ENCODE results near the gene SLC12A3.

SLC12A3 gene

DNA sequence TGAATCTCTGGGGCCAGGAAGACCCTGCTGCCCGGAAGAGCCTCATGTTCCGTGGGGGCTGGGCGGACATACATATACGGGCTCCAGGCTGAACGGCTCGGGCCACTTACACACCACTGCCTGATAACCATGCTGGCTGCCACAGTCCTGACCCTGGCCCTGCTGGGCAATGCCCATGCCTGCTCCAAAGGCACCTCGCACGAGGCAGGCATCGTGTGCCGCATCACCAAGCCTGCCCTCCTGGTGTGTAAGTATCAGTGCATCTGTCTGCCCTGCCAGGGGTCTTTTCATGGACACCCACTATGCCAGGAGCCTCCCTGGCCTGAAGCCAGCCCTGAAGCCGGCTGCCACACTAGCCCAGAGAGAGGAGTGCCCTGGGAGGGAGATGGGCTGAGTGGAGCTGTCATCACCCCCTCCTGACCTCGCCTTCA, 96.9 kb downstream of the SLC12A3 start, which contains the start of gene CETP:
CETP (plus strand) TSS at position 100 of the 431 bp plus-strand sequence; CDS start at position 130, 30 bp downstream.
- DNase-seq (ENCODE audit: extremely low spot score) = no peak
- ChIA-PET POLR2A (no interaction called here), CTCF (interaction anchor here (1.2 to 16.9 kb wide), 7 partner anchors 9 to 122 kb away, joined by 3 to 376 read pairs (median 53); partner anchors contain the start of genes NLRC5 and SLC12A3)
- TF ChIP-seq, protein P1, sequence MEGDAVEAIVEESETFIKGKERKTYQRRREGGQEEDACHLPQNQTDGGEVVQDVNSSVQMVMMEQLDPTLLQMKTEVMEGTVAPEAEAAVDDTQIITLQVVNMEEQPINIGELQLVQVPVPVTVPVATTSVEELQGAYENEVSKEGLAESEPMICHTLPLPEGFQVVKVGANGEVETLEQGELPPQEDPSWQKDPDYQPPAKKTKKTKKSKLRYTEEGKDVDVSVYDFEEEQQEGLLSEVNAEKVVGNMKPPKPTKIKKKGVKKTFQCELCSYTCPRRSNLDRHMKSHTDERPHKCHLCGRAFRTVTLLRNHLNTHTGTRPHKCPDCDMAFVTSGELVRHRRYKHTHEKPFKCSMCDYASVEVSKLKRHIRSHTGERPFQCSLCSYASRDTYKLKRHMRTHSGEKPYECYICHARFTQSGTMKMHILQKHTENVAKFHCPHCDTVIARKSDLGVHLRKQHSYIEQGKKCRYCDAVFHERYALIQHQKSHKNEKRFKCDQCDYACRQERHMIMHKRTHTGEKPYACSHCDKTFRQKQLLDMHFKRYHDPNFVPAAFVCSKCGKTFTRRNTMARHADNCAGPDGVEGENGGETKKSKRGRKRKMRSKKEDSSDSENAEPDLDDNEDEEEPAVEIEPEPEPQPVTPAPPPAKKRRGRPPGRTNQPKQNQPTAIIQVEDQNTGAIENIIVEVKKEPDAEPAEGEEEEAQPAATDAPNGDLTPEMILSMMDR (IDR thresholded peaks at IDR 0.05; ENCODE audit: control extremely low read depth, extremely low read depth, low read depth, missing control alignments) = no peak

DNA sequence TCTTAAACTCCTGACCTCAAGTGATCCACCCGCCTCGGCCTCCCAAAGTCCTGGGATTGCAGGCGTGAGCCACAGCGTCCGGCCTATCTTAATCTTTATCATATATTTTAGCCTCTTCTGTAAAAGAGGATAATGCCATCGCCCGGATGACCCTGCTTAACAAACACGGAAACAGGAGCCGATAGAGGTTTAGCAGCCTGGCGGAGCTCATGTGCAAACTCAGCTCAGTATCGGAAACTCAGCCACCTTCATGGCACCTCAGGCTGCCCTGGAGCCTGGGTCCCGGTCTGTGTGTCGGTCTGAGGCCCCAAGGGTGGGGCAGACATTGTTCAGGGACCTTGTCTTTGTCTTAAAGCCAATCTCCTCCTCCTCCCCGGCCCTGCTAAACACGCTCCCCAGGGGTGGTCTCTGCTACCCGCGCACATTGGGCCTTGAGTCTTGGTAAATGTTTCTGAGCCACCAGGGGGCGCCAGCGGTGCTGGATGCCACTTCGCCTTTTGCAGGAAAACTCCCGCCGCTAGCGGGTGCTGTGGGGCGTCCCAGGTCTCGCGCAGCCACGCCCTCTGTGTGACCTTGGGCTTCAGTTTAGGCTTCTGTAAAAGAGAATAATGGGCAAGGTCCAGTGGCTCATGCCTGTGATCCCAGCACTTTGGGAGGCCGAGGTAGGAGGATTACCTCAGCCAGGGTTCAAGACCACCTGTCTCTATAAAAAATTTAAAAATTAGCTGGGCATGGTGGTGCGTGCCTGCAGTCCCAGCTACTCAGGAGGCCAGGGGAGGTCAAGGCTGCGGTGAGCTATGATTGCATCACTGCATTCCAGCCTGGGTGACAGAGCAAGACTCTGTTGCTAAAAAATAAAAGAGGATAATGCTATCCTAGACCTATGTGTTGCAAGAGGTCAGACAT, 99.5 kb downstream of the SLC12A3 start:
- ChIA-PET CTCF (interaction anchor here (0.6 to 16.9 kb wide), 59 partner anchors 12 to 401 kb away, joined by 3 to 376 read pairs (median 4); partner anchors contain the start of genes CPNE2, NLRC5 and SLC12A3), POLR2A (interaction anchor here (1.5 kb wide), 1 partner anchor 17 kb away, joined by 4 read pairs; no protein-coding TSS in a partner anchor)
- peak; percentile 90 for DNase-seq (ENCODE audit: extremely low spot score)
- TF ChIP-seq, protein P1 (IDR thresholded peaks at IDR 0.05; ENCODE audit: control extremely low read depth, extremely low read depth, low read depth, missing control alignments) = peak; percentile 99
